SU-DHL-6 (cell line): ENCODE results near the gene PIP5K1B.

Experiments
- H2AFZ ChIP-seq: fragments of 200-600 bp; sonication (generic); 2 replicates; pipeline ENCODE4 v1.6.1; 2014; ENCODE audit warnings: low read depth, mild to moderate bottlenecking, moderate library complexity, mixed read lengths, antibody characterized with exemption, low read length; ENCODE audit not compliant: severe bottlenecking
- H3F3A ChIP-seq: fragments of 200-600 bp; shearing (Covaris generic); 2 replicates; pipeline ENCODE4 v1.6.0; 2016; ENCODE audit warnings: antibody characterized with exemption, mild to moderate bottlenecking; ENCODE audit not compliant: insufficient read depth
- H3K27ac ChIP-seq: fragments of 200-600 bp; sonication (generic); 2 replicates; pipeline ENCODE4 v1.5.1; 2016; ENCODE audit warnings: low read depth, mild to moderate bottlenecking, low read length, moderate library complexity, mixed read lengths
- H3K27me3 ChIP-seq: fragments of 200-600 bp; sonication (generic), shearing (Covaris generic); 2 replicates; pipeline ENCODE4 v1.6.0; 2014; ENCODE audit warnings: mild to moderate bottlenecking, low read length
- H3K36me3 ChIP-seq: fragments of 200-600 bp; sonication (generic); 2 replicates; pipeline ENCODE4 v1.6.1; 2014; ENCODE audit warnings: mild to moderate bottlenecking, low read length, mixed read lengths
- H3K4me2 ChIP-seq: fragments of 300-600, 200-600 bp; shearing (Covaris generic), sonication (generic); 2 replicates; pipeline ENCODE4 v1.6.0; 2014; ENCODE audit warnings: low read length, low read depth, mild to moderate bottlenecking; ENCODE audit not compliant: poor library complexity, severe bottlenecking
- H3K4me3 ChIP-seq: fragments of 200-600 bp; sonication (generic); 2 replicates; pipeline ENCODE4 v1.5.1; 2014; ENCODE audit warnings: antibody characterized with exemption, low read length, mild to moderate bottlenecking, mixed read lengths; ENCODE audit not compliant: insufficient read depth, poor library complexity, severe bottlenecking
- H3K79me2 ChIP-seq: fragments of 200-600 bp; sonication (generic); 2 replicates; pipeline ENCODE4 v1.6.1; 2014; ENCODE audit warnings: mild to moderate bottlenecking, low read length, moderate library complexity; ENCODE audit not compliant: insufficient read depth
- H3K9ac ChIP-seq: fragments of 200-600 bp; sonication (generic); 2 replicates; pipeline ENCODE4 v1.7.0; 2014; ENCODE audit warnings: mild to moderate bottlenecking, low read length
- H3K9me2 ChIP-seq: fragments of 200-600 bp; sonication (generic); replicated peaks from 2 replicates; pipeline ENCODE4 v1.6.1; 2014; ENCODE audit warnings: low read length; ENCODE audit not compliant: insufficient read depth
- H3K9me3 ChIP-seq: fragments of 200-600 bp; sonication (generic); 2 replicates; pipeline ENCODE4 v1.6.1; 2014; ENCODE audit warnings: low read length, mixed read lengths; ENCODE audit not compliant: insufficient read depth
- H4K20me1 ChIP-seq: fragments of 200-600 bp; sonication (generic); 2 replicates; pipeline ENCODE4 v1.6.1; 2014; ENCODE audit warnings: low read depth, mild to moderate bottlenecking, antibody characterized with exemption, low read length, moderate library complexity, mixed read lengths
- CTCF ChIP-seq: fragments of 200-600 bp; sonication (generic); IDR thresholded peaks from one replicate; pipeline ENCODE4 v1.5.1; 2017; ENCODE audit warnings: antibody characterized with exemption, mild to moderate bottlenecking, low read length, moderate library complexity; ENCODE audit not compliant: insufficient read depth, poor library complexity, severe bottlenecking
- EZH2phosphoT487 ChIP-seq: fragments of 200-600 bp; sonication (generic), shearing (Covaris generic); conservative IDR thresholded peaks from 2 replicates; pipeline ENCODE4 v1.6.1; 2018; ENCODE audit warnings: mild to moderate bottlenecking, antibody characterized with exemption, low read length, moderate library complexity, mixed read lengths

The PIP5K1B gene

GRCh38 chr9:68817079-68817875 is 112.2 kb downstream of the PIP5K1B start:
- H3K36me3 ChIP-seq, result no peaks in the 10 kb centered on the region
- no peaks in the 10 kb centered on the region for H4K20me1 ChIP-seq
- no peaks in the 10 kb centered on the region for H3K9me3 ChIP-seq
- H3K9me2 ChIP-seq, result no peaks in the 10 kb centered on the region
- no peak overlapping the region for H3K27ac ChIP-seq
- no peak overlapping the region for H3K4me3 ChIP-seq
- H2AFZ ChIP-seq, result no peak overlapping the region
- TF ChIP-seq CTCF (no peak), EZH2phosphoT487 (no peak)
- H3K27me3 ChIP-seq, result no peaks in the 10 kb centered on the region
- no peaks in the 10 kb centered on the region for H3K79me2 ChIP-seq
- H3K9ac ChIP-seq, result no peak overlapping the region
- H3K4me2 ChIP-seq, result no peak overlapping the region
- H3F3A ChIP-seq, result no peaks in the 10 kb centered on the region

- Histone ChIP-seq H3K4me2 (no peak overlapping the region), H3K36me3 (no peaks in the 10 kb centered on the region), H3F3A (no peaks in the 10 kb centered on the region), H3K9me3 (no peaks in the 10 kb centered on the region), H3K27me3 (no peaks in the 10 kb centered on the region), H3K27ac (no peak overlapping the region), H3K79me2 (no peaks in the 10 kb centered on the region), H4K20me1 (no peaks in the 10 kb centered on the region), H3K9ac (no peak overlapping the region), H3K9me2 (no peaks in the 10 kb centered on the region), H3K4me3 (no peak overlapping the region), H2AFZ (no peak overlapping the region)
- TF ChIP-seq EZH2phosphoT487 (no peak), CTCF (no peak)
Observed at GRCh38 chr9:68819065-68819464, 114.0 kb downstream of the PIP5K1B start.

- no peak overlapping the region for H3K9ac ChIP-seq
- H3K79me2 ChIP-seq, result no peaks in the 10 kb centered on the region
- no peaks in the 10 kb centered on the region for H3F3A ChIP-seq
Observed at GRCh38 chr9:68821911-68822310, 116.9 kb downstream of the PIP5K1B start.

More at GRCh38 chr9:68821911-68822310, 116.9 kb downstream of the PIP5K1B start:
- H3K27ac ChIP-seq, result no peak overlapping the region
- H3K9me3 ChIP-seq, result no peaks in the 10 kb centered on the region
- H3K4me2 ChIP-seq, result no peak overlapping the region
- H3K9me2 ChIP-seq, result no peaks in the 10 kb centered on the region
- H3K36me3 ChIP-seq, result no peaks in the 10 kb centered on the region
- no peak overlapping the region for H3K4me3 ChIP-seq
- no peak overlapping the region for H2AFZ ChIP-seq
- TF ChIP-seq EZH2phosphoT487 (no peak), CTCF (no peak)
- H4K20me1 ChIP-seq, result no peaks in the 10 kb centered on the region
- no peaks in the 10 kb centered on the region for H3K27me3 ChIP-seq
